Suppressor macrophage treated with lipopolysaccharide for 4 hours (primary cell): ENCODE results near the gene APBA2.

Source experiments
- DNase-seq: peaks from one replicate; pipeline ENCODE4 v3.0.0-alpha.2; 2020

APBA2 gene

GRCh38 chr15:29093065-29093435 is 207.3 kb downstream of the APBA2 start:
- no peak for DNase-seq

GRCh38 chr15:29093696-29094343 is 208.0 kb downstream of the APBA2 start:
- no peak for DNase-seq

- no peak for DNase-seq
Observed at GRCh38 chr15:29094711-29095110, 208.9 kb downstream of the APBA2 start.

- no peak for DNase-seq
Observed at GRCh38 chr15:29095746-29096145, 210.0 kb downstream of the APBA2 start.

- DNase-seq, result no peak
Observed at GRCh38 chr15:29097168-29097567, 211.4 kb downstream of the APBA2 start.

- no peak for DNase-seq
Observed at GRCh38 chr15:29097971-29098370, 212.2 kb downstream of the APBA2 start.

- no peak for DNase-seq
Observed at GRCh38 chr15:29098652-29099051, 212.9 kb downstream of the APBA2 start.

- no peak for DNase-seq
Observed at GRCh38 chr15:29099131-29099880, 213.5 kb downstream of the APBA2 start.

- DNase-seq, result no peak
Observed at GRCh38 chr15:29100486-29101000, 214.8 kb downstream of the APBA2 start.

- DNase-seq, result no peak
Observed at GRCh38 chr15:29101491-29101890, 215.7 kb downstream of the APBA2 start.

GRCh38 chr15:29102173-29102794 is 216.5 kb downstream of the APBA2 start:
- DNase-seq, result peak; percentile 69

GRCh38 chr15:29102911-29103823 is 217.4 kb downstream of the APBA2 start:
- DNase-seq, result no peak

GRCh38 chr15:29103824-29104565 is 218.2 kb downstream of the APBA2 start:
- DNase-seq, result peak; percentile 57

GRCh38 chr15:29104566-29104880 is 218.7 kb downstream of the APBA2 start:
- DNase-seq, result no peak

GRCh38 chr15:29105151-29105854 is 219.5 kb downstream of the APBA2 start:
- DNase-seq, result no peak

- no peak for DNase-seq
Observed at GRCh38 chr15:29106116-29106515, 220.3 kb downstream of the APBA2 start.

GRCh38 chr15:29106551-29107290 is 220.9 kb downstream of the APBA2 start:
- DNase-seq, result no peak

- no peak for DNase-seq
Observed at GRCh38 chr15:29107291-29107890, 221.6 kb downstream of the APBA2 start.

GRCh38 chr15:29107971-29108645 is 222.3 kb downstream of the APBA2 start:
- no peak for DNase-seq

- DNase-seq, result no peak
Observed at GRCh38 chr15:29109762-29110161, 224.0 kb downstream of the APBA2 start.
